GM12875 (cell line): ENCODE data around the gene CRADD.

ENCODE experiments used
- H3K4me3 ChIP-seq: one replicate; pipeline ENCODE4 v1.5.1; 2011; ENCODE audit warnings: low read depth, low read length, control low read depth
- TF ChIP-seq, protein P1 (sequence below): IDR thresholded peaks from 2 replicates; pipeline ENCODE4 v1.5.1; 2011; ENCODE audit warnings: low read depth, mild to moderate bottlenecking, control low read depth, inconsistent platforms, low read length, moderate library complexity, borderline replicate concordance; ENCODE audit not compliant: insufficient read depth

CRADD gene

DNA sequence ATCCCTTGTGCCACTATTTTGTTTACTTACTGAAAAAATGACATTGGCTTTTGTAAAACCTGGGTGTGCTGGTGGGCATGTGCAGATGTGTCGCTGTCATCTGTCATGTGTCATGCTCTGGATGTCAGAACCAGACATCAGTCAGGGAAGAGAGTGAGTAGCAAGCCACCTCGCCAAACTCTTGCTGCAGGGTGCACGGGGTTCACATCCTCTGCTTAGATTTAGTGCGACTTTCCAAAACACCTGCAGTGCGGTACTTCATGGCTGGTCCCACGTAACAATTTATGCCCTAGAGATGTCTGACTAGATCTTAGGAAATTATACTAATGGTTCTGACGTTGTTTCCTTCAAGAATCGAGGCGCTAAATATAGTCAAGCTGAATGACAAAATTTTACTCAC, 106.7 kb downstream of the CRADD start:
- TF ChIP-seq, protein P1, sequence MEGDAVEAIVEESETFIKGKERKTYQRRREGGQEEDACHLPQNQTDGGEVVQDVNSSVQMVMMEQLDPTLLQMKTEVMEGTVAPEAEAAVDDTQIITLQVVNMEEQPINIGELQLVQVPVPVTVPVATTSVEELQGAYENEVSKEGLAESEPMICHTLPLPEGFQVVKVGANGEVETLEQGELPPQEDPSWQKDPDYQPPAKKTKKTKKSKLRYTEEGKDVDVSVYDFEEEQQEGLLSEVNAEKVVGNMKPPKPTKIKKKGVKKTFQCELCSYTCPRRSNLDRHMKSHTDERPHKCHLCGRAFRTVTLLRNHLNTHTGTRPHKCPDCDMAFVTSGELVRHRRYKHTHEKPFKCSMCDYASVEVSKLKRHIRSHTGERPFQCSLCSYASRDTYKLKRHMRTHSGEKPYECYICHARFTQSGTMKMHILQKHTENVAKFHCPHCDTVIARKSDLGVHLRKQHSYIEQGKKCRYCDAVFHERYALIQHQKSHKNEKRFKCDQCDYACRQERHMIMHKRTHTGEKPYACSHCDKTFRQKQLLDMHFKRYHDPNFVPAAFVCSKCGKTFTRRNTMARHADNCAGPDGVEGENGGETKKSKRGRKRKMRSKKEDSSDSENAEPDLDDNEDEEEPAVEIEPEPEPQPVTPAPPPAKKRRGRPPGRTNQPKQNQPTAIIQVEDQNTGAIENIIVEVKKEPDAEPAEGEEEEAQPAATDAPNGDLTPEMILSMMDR = no peak
- no peak overlapping the region for H3K4me3 ChIP-seq

DNA sequence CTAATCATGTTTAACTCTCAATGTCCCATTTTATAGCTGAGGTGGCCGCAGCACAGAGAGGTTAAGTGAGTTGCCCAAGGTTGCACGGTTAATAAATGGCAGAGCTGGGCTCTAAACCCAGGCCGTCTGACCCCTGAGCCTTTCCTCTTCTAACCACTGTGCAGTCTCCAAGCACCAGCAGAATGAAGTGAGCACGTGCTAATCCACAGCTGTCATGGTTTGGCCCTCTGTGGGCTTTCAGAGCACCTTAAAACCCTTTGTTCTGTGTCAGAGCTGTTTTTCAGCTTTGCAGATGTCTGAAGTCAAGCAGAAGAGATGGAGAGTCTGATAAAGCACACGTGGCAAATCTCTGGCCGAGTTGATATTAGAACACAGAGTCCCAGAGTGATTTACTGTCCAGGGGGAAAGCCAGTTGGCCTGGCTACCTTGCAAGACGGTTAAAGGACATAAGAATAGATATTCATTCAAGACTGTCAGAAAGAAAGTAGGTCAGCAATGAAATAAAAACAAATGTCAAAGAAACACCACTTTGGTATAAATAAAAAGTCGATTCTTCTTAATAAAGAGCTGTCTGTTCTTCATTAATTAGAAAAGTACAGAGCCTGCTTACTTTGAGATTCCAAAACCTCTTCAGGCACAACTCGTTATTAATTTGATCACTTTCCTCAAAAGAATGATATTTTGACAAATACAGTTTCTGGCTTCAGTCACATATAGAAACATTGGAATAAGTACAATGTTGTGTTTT, 107.3 kb downstream of the CRADD start:
- no peak overlapping the region for H3K4me3 ChIP-seq
- TF ChIP-seq, protein P1 = no peak

DNA sequence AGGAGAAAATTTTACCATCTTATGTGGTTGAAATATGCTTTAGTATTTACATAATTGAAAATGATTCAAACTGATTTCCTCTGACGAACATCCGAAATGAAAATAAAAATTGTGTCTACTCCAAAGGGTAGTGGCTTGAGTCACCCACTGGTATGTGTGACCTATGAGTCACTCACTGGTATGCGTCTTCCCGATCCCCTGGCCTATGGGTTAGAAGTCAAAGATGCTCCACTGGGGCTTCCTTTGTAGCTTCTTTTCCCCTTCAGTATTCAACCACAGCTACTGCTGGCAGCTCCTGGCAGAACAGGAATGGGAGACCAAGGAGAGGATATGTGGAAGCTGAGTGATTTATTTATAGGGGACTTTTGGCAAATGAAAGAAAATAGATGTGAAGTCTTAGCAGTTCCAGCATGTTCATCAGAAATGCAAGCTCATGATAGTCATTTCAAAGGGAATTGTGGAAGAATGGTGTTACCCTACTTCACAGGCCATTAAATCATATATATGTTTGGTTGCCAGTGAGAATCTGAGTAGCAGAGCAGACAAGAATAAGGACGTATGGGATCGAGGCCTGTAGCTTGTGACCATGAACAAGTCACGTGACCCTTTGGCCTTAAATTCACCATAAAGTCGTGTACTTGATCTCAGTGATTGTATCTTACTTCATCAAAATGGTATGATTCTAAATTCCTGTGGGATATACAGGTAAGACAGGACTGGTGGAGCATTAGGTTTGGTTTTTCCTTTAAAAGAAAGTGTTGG, 108.3 kb downstream of the CRADD start:
- no peak overlapping the region for H3K4me3 ChIP-seq
- TF ChIP-seq, protein P1 = no peak

DNA sequence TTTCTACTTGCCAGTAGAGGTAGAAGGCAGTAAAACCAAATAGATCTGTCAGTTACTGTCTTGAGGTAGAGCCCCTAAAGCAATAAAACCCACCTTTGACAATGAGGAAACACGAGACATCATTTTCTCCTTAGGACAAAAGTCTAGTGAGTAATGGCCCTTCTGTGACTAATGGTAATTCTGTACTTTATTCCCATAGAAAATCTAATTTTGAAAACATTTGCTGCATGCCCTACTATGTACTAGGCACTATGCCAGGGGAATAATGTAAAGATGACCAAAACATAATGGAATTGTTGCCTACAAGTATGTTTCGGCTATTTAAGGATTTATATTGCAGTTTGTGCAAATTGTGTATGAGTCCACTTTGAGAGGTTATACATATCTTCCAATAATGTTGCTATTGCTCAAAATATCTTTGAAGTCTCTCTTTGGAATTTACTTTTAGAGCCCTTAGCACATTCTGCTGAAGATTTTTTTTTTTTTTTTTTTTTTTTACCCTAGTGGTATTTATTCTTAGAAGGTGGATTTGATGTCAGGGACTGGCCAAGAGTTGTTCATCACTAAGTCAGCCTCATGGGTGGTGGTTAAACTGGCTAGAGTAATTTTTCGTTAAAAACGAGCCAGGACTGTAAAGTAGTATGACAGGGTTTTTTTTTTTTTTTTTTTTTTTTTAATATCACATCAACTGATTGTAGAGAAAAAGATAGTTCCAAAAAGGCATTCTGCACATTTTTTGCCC, 109.7 kb downstream of the CRADD start:
- no peak overlapping the region for H3K4me3 ChIP-seq
- TF ChIP-seq, protein P1 = no peak

DNA sequence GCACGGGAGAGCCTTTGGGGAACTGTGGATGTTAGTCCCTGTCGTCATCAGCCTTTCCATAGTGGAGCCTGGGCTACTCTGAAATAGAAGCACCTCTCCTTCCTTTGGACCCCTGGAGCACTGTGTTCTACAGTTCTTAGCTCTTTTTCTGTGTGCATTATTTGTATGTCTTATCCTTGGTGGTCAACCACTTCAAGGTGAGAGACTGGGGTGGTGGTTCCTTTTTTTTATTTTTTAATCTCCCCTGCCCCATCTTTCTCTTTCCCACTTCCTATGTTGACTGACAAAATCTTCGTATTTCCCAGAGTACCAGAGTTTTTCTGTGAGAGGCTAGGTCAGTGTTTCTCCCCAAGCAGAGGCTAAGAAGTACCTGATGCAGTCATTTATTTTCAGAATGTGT, 111.7 kb downstream of the CRADD start:
- TF ChIP-seq, protein P1 = no peak
- no peak overlapping the region for H3K4me3 ChIP-seq

DNA sequence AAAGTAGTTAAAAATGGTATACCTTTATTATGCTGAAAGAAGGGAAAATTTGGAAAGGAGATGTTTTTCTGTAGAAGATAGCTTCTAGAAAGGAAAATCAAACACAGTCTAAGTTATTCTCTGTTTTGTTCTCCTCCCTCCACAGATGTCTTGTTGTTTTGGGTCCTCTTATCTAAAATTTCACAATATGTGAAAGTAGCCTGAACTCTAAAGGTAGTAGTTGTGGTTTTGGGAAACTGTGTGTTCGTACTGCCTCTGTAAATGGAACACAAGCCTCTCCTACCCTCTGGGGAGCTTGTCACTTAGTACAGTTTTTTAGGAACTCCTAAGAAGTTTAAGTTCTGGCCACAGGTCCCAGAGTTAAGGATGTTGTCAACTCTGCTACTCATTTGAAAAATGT, 112.6 kb downstream of the CRADD start:
- TF ChIP-seq, protein P1 = no peak

More for the DNA sequence above, 112.6 kb downstream of the CRADD start:
- H3K4me3 ChIP-seq = no peak overlapping the region
